Occipital lobe (tissue), 2 donors: ENCODE results near the gene LAMTOR4. TPM values are rescaled to one million over a fixed set of nuclear protein-coding genes. Genes with fewer than 3 reads are reported as not detected.
A peak's percentile ranks its signal among the peaks of the same experiment; 100 is the strongest.
"Not testable (repeated sequence)": the region's sequence is repeated elsewhere in the genome, so short reads cannot be mapped to it uniquely, and the experiment has no call there.

Experiments used
- DNase-seq: peaks from one replicate; lab custom pipeline; 2025; lab: John Stamatoyannopoulos, UW
- total RNA-seq: library from RNA; depleted of rRNA; stranded (reverse); fragments of >200 nt; gene quantifications from one replicate; pipeline ENCODE4 v1.2.3, GENCODE V29; 2014

The LAMTOR4 gene
- total RNA-seq, 1 donor from 2014 or later: 22.6 TPM

GRCh38 chr7:100170101-100170897 lies 21.6 kb downstream of the LAMTOR4 start:
- DNase-seq: no peak

- DNase-seq: no peak
These were observed 22.5 kb downstream of the LAMTOR4 start for GRCh38 chr7:100171087-100171681.

- DNase-seq: no peak
These were observed 23.1 kb downstream of the LAMTOR4 start for GRCh38 chr7:100171840-100172239.

GRCh38 chr7:100173806-100174495 lies 25.2 kb downstream of the LAMTOR4 start:
- DNase-seq: no peak

GRCh38 chr7:100174582-100174981 lies 25.9 kb downstream of the LAMTOR4 start:
- no peak for DNase-seq

- no peak for DNase-seq
These were observed 26.7 kb downstream of the LAMTOR4 start for GRCh38 chr7:100175296-100175935.

GRCh38 chr7:100176096-100177044 lies 27.7 kb downstream of the LAMTOR4 start:
- DNase-seq: no peak

GRCh38 chr7:100177045-100178001 lies 28.6 kb downstream of the LAMTOR4 start, which contains the start of the genes GPC2 and STAG3:
Gene GPC2, minus strand, starts transcription at chr7:100177381. Its CDS starts 182 bp downstream, at chr7:100177199.
Gene STAG3, plus strand, starts transcription at chr7:100177918. Its CDS starts 2,639 bp downstream, at chr7:100180557.
- DNase-seq: peak; percentile 85

GRCh38 chr7:100180084-100180483 lies 31.4 kb downstream of the LAMTOR4 start:
- not testable (repeated sequence) for DNase-seq

GRCh38 chr7:100182616-100183015 lies 33.9 kb downstream of the LAMTOR4 start:
- DNase-seq: not testable (repeated sequence)

- not testable (repeated sequence) for DNase-seq
These were observed 34.4 kb downstream of the LAMTOR4 start for GRCh38 chr7:100183090-100183489.

- no peak for DNase-seq
These were observed 37.0 kb downstream of the LAMTOR4 start for GRCh38 chr7:100185726-100186125.

GRCh38 chr7:100189061-100189460 lies 40.3 kb downstream of the LAMTOR4 start:
- no peak for DNase-seq

GRCh38 chr7:100190048-100190711 lies 41.5 kb downstream of the LAMTOR4 start:
- DNase-seq: no peak

- DNase-seq: no peak
These were observed 43.1 kb downstream of the LAMTOR4 start for GRCh38 chr7:100191775-100192174.

- DNase-seq: not testable (repeated sequence)
These were observed 43.7 kb downstream of the LAMTOR4 start for GRCh38 chr7:100192281-100192862.

GRCh38 chr7:100192969-100193368 lies 44.3 kb downstream of the LAMTOR4 start:
- DNase-seq: no peak

GRCh38 chr7:100195222-100195621 lies 46.5 kb downstream of the LAMTOR4 start:
- DNase-seq: no peak
